HEK293 (cell line): ENCODE data around the gene FAM78B.

Experiments used
- CTCF ChIA-PET: fragments of 350-600 bp; formaldehyde crosslinking; extraction: SDS; loops from one replicate; lab custom pipeline; 2021; ENCODE audit warnings: antibody characterized with exemption; lab: Yijun Ruan, JAX
- POLR2A ChIA-PET: fragments of 300-600 bp; formaldehyde crosslinking; extraction: SDS; loops from one replicate; lab custom pipeline; 2020; ENCODE audit warnings: antibody characterized with exemption, inconsistent platforms; lab: Yijun Ruan, JAX
- H3K27ac ChIP-seq: fragments of 200-500 bp; sonication (Bioruptor generic); 2 replicates; pipeline ENCODE4 v1.5.1; 2014; ENCODE audit warnings: low read depth, low read length, control low read depth, inconsistent platforms; ENCODE audit errors: extremely low read depth
- H3K36me3 ChIP-seq, 2 experiments: fragments of 200-500 bp in 1 of 2; sonication (Bioruptor generic) in 1 of 2; 1 replicate in 1 of 2; 2 replicates in 1 of 2; pipeline ENCODE4 v1.5.1; 2014 to 2017; ENCODE audit warnings: inconsistent platforms in 2 of 2, low read length in 2 of 2; ENCODE audit not compliant: control insufficient read depth in 2 of 2, insufficient read depth in 1 of 2
- H3K4me1 ChIP-seq: fragments of 200-500 bp; sonication (Bioruptor generic); 2 replicates; pipeline ENCODE4 v1.5.1; 2014; ENCODE audit warnings: mild to moderate bottlenecking, low read length, inconsistent platforms; ENCODE audit not compliant: control insufficient read depth, insufficient read depth
- H3K4me3 ChIP-seq: 2 replicates; pipeline ENCODE4 v1.5.1; 2011; ENCODE audit warnings: low read depth, mild to moderate bottlenecking, control low read depth, low read length, moderate library complexity
- H3K9me3 ChIP-seq: fragments of 200-500 bp; sonication (Bioruptor generic); 2 replicates; pipeline ENCODE4 v1.5.1; 2014; ENCODE audit warnings: low read depth, low read length, inconsistent platforms; ENCODE audit not compliant: control insufficient read depth, insufficient read depth
- CTCF ChIP-seq: fragments of 450-650 bp; formaldehyde crosslinking; IDR thresholded peaks from 2 replicates; pipeline ENCODE4 v1.5.1; 2016; ENCODE audit warnings: missing biosample characterization, missing genetic modification characterization
- ELK4 ChIP-seq: IDR thresholded peaks from 2 replicates; pipeline ENCODE4 v1.6.1; 2011; ENCODE audit warnings: mild to moderate bottlenecking, low read depth, low read length, borderline replicate concordance
- GLIS2 ChIP-seq: fragments of 450-650 bp; formaldehyde crosslinking; IDR thresholded peaks from 2 replicates; pipeline ENCODE4 v1.5.1; 2016; ENCODE audit warnings: missing biosample characterization, missing genetic modification characterization
- KLF1 ChIP-seq: fragments of 450-650 bp; formaldehyde crosslinking; IDR thresholded peaks from 2 replicates; pipeline ENCODE4 v1.5.1; 2016; ENCODE audit warnings: missing biosample characterization, missing genetic modification characterization
- KLF17 ChIP-seq: fragments of 450-650 bp; formaldehyde crosslinking; IDR thresholded peaks from 2 replicates; pipeline ENCODE4 v1.5.1; 2016; ENCODE audit warnings: missing biosample characterization, missing genetic modification characterization
- KLF7 ChIP-seq: fragments of 450-650 bp; formaldehyde crosslinking; IDR thresholded peaks from 2 replicates; pipeline ENCODE4 v1.5.1; 2016; ENCODE audit warnings: missing biosample characterization, missing genetic modification characterization, borderline replicate concordance
- KLF9 ChIP-seq: fragments of 450-650 bp; formaldehyde crosslinking; IDR thresholded peaks from 2 replicates; pipeline ENCODE4 v1.5.1; 2016; ENCODE audit warnings: missing biosample characterization, missing genetic modification characterization, low read depth
- PATZ1 ChIP-seq: fragments of 450-650 bp; formaldehyde crosslinking; IDR thresholded peaks from 2 replicates; pipeline ENCODE4 v1.5.1; 2016; ENCODE audit warnings: missing biosample characterization, missing genetic modification characterization
- PRDM10 ChIP-seq: fragments of 450-650 bp; formaldehyde crosslinking; IDR thresholded peaks from 2 replicates; pipeline ENCODE4 v1.5.1; 2016; ENCODE audit warnings: missing biosample characterization, missing genetic modification characterization
- REST ChIP-seq: fragments of 450-650 bp; formaldehyde crosslinking; IDR thresholded peaks from 2 replicates; pipeline ENCODE4 v1.5.1; 2016; ENCODE audit warnings: missing biosample characterization, missing genetic modification characterization
- SP3 ChIP-seq: fragments of 450-650 bp; formaldehyde crosslinking; IDR thresholded peaks from 2 replicates; pipeline ENCODE4 v1.5.1; 2016; ENCODE audit warnings: missing biosample characterization, missing genetic modification characterization
- YY1 ChIP-seq: fragments of 450-650 bp; formaldehyde crosslinking; IDR thresholded peaks from 2 replicates; pipeline ENCODE4 v1.5.1; 2018; ENCODE audit warnings: missing biosample characterization, missing genetic modification characterization
- ZBTB8A ChIP-seq: fragments of 450-650 bp; formaldehyde crosslinking; IDR thresholded peaks from 2 replicates; pipeline ENCODE4 v1.5.1; 2016; ENCODE audit warnings: missing biosample characterization, missing genetic modification characterization
- ZFP69B ChIP-seq: fragments of 450-650 bp; formaldehyde crosslinking; IDR thresholded peaks from 2 replicates; pipeline ENCODE4 v1.5.1; 2016; ENCODE audit warnings: missing biosample characterization, missing genetic modification characterization
- ZNF302 ChIP-seq: fragments of 450-650 bp; formaldehyde crosslinking; IDR thresholded peaks from 2 replicates; pipeline ENCODE4 v1.5.1; 2016; ENCODE audit warnings: missing biosample characterization, missing genetic modification characterization, low read depth
- ZNF341 ChIP-seq: fragments of 450-650 bp; formaldehyde crosslinking; IDR thresholded peaks from 2 replicates; pipeline ENCODE4; 2016; ENCODE audit warnings: low read depth, missing biosample characterization, missing genetic modification characterization
- ZNF350 ChIP-seq: fragments of 450-650 bp; formaldehyde crosslinking; IDR thresholded peaks from 2 replicates; pipeline ENCODE4 v1.5.0; 2017; ENCODE audit warnings: missing biosample characterization, mild to moderate bottlenecking, missing genetic modification characterization
- ZNF561 ChIP-seq: fragments of 450-650 bp; IDR thresholded peaks from 2 replicates; pipeline ENCODE4 v1.5.1; 2018; ENCODE audit warnings: missing biosample characterization, missing genetic modification characterization, borderline replicate concordance
- ZNF692 ChIP-seq: fragments of 450-650 bp; formaldehyde crosslinking; IDR thresholded peaks from 2 replicates; pipeline ENCODE4 v1.5.1; 2016; ENCODE audit warnings: missing biosample characterization, missing genetic modification characterization
- ZSCAN30 ChIP-seq: fragments of 450-650 bp; IDR thresholded peaks from 2 replicates; pipeline ENCODE4 v1.5.1; 2018; ENCODE audit warnings: missing biosample characterization, mild to moderate bottlenecking, missing genetic modification characterization, moderate library complexity

The FAM78B gene

GRCh38 chr1:166166698-166167571 is at the start of gene FAM78B:
Gene FAM78B (minus strand): TSS chr1:166167001. CDS start chr1:166166248, 753 bp downstream.
- H3K27ac ChIP-seq, result no peak within 1 kb of the TSS; the same call in 1 of the 2 replicates
- H3K36me3 ChIP-seq, result no peaks in the 10 kb centered on the region
- ChIA-PET POLR2A (interaction anchor here (0.7 kb wide), 1 partner anchor 178 kb away, joined by 3 read pairs; no protein-coding TSS in a partner anchor), CTCF (interaction anchor here (0.5 to 0.8 kb wide), 3 partner anchors 13 to 242 kb away, joined by 3 read pairs; no protein-coding TSS in a partner anchor)
- H3K4me3 ChIP-seq, result peak within 1 kb of the TSS; percentile 52
- no peaks in the 10 kb centered on the region; the same call in 1 of the 2 replicates for H3K4me1 ChIP-seq
- no peaks in the 10 kb centered on the region for H3K9me3 ChIP-seq
- 0 out of 2 replicates have a peak, but pooled peaks have one; percentile 15 for TF ChIP-seq PATZ1 (tag by site-specific recombination)
- TF ChIP-seq REST (tag by site-specific recombination), result peak; percentile 89
- peak; percentile 39; the same call in 1 of the 2 replicates for TF ChIP-seq KLF7 (tag by site-specific recombination)
- TF ChIP-seq ZNF561 (tag by site-specific recombination), result 0 out of 2 replicates have a peak, but pooled peaks have one; percentile 42
- TF ChIP-seq ZNF350 (tag by site-specific recombination), result no peak
- peak; percentile 95 for TF ChIP-seq ZNF692 (tag by site-specific recombination)
- no peak for TF ChIP-seq ELK4
- peak; percentile 90 for TF ChIP-seq KLF1
- peak; percentile 61; the same call in 1 of the 2 replicates for TF ChIP-seq CTCF
- TF ChIP-seq YY1 (tag by site-specific recombination), result no peak
- no peak for TF ChIP-seq ZNF302 (tag by site-specific recombination)
- peak; percentile 80 for TF ChIP-seq PRDM10 (tag by site-specific recombination)
- peak; percentile 30; the same call in 1 of the 2 replicates for TF ChIP-seq KLF17 (tag by site-specific recombination)
- TF ChIP-seq ZNF341 (tag by site-specific recombination), result peak; percentile 53
- peak; percentile 48; the same call in 1 of the 2 replicates for TF ChIP-seq SP3
- TF ChIP-seq ZSCAN30 (tag by site-specific recombination), result no peak
- TF ChIP-seq ZFP69B (tag by site-specific recombination), result peak; percentile 75
- TF ChIP-seq KLF9 (tag by site-specific recombination), result peak; percentile 50; the same call in 1 of the 2 replicates
- TF ChIP-seq ZBTB8A (tag by site-specific recombination), result 0 out of 2 replicates have a peak, but pooled peaks have one; percentile 32
- TF ChIP-seq GLIS2 (tag by site-specific recombination), result peak; percentile 42; the same call in 1 of the 2 replicates
